ENCODE data around the gene DXO. TPM values are rescaled to one million over a fixed set of nuclear protein-coding genes. Genes with fewer than 3 reads are reported as not detected.
A peak's percentile ranks its signal among the peaks of the same experiment; 100 is the strongest.

Gene DXO
- total RNA-seq, 2 donors from 2014 or later: 16.9 to 26.0 TPM

DNA sequence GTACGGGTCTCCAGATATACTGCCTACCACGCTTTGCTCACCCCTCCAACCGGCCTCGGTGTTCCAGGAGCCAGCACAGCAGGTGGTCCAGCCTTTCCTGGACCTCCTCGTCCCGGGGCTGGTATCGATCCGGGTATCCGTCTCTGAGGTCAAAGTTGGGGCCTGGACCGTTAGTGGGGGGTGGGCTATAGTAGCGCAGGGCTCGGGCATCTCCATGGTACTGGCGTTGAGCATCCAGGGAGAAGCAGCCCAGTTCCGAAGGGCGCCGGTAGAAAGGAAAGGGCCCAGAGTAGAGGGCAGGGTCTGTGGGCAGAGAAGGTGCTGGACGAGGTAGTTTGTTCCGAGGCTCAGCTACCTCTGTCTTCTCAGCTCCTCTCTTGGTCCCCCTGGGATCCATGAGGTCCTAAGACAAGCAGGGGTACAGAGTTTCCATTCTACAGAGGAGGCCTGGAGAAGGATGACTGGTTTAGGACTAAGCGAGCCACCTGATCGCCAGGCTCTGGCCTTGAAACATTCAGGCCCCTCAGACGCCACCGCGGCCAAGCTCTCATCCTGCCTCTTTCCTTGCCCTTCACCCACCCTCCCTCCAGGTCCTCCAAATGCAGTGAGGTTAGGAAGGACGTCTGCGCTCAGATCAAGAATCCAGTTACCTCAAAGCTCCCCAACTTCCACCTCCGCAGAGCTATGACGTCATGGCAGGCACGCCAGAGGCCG is 502 bp downstream of the DXO start:
- Histone ChIP-seq H3K4me1 (peaks cover 30% of the 10 kb centered on the region), H3K27me3 (no peaks in the 10 kb centered on the region), H3K4me3 (peak overlapping the region; percentile 47 to 49), H3K36me3 (replicated peaks in 1 of 2; ENCODE audit: insufficient read depth in 1 of 2, low read depth in 2 of 2) (peaks cover 0 to 13% of the 10 kb centered on the region in 2 donors), H3K27ac (peak overlapping the region; percentile 85 to 96 (median 95)), H3K9me3 (no peaks in the 10 kb centered on the region)
- ATAC-seq (no peak), DNase-seq (peak in 2 of 4 donors; percentile 13 to 32)
- 7 to 20% methylated on average over 28 to 29 of the region's 29 CpGs for WGBS, 2 donors
- TF ChIP-seq CTCF (IDR thresholded peaks at IDR 0.05): peak in 1 of 7 experiments; percentile 10
- TF ChIP-seq POLR2A (IDR thresholded peaks at IDR 0.05): no peak
- intact Hi-C loops (cut with DNase I): no loop called here

- 29 to 46% methylated on average over 18 of the region's 18 CpGs for WGBS, 2 donors
- intact Hi-C loops (cut with DNase I): no loop called here
- peaks cover 0 to 15% of the 10 kb centered on the region in 2 donors for H3K36me3 ChIP-seq (replicated peaks in 1 of 2; ENCODE audit: insufficient read depth in 1 of 2, low read depth in 2 of 2)
- ATAC-seq (no peak), DNase-seq (peak; percentile 54 to 69 (median 60))
- H3K4me1 ChIP-seq: peaks cover 30% of the 10 kb centered on the region
- H3K27ac ChIP-seq: peak overlapping the region; percentile 85 to 96 (median 95)
- H3K9me3 ChIP-seq: no peaks in the 10 kb centered on the region
- no peaks in the 10 kb centered on the region for H3K27me3 ChIP-seq
- TF ChIP-seq POLR2A (IDR thresholded peaks at IDR 0.05) (peak in 2 of 3 donors; percentile 37), CTCF (IDR thresholded peaks at IDR 0.05) (no peak)
- peak overlapping the region in 1 of 2 donors; percentile 49 for H3K4me3 ChIP-seq
Observed at GRCh38 chr6:31970604-31971271, 1.2 kb downstream of the DXO start.

- peaks cover 30% of the 10 kb centered on the region for H3K4me1 ChIP-seq
- no peak overlapping the region for H3K4me3 ChIP-seq
- H3K36me3 ChIP-seq (replicated peaks in 1 of 2; ENCODE audit: insufficient read depth in 1 of 2, low read depth in 2 of 2): peaks cover 0 to 17% of the 10 kb centered on the region in 2 donors
- H3K27ac ChIP-seq: peak overlapping the region in 2 of 4 donors; percentile 95
- DNase-seq (no peak), ATAC-seq (no peak)
- WGBS, 2 donors: 67 to 74% methylated on average over 17 of the region's 17 CpGs
- intact Hi-C loops (cut with DNase I): no loop called here
- H3K27me3 ChIP-seq: no peaks in the 10 kb centered on the region
- TF ChIP-seq POLR2A (IDR thresholded peaks at IDR 0.05): no peak
- no peak for TF ChIP-seq CTCF (IDR thresholded peaks at IDR 0.05)
- H3K9me3 ChIP-seq: no peaks in the 10 kb centered on the region
Observed at GRCh38 chr6:31969712-31970603, 2.0 kb downstream of the DXO start.

DNA sequence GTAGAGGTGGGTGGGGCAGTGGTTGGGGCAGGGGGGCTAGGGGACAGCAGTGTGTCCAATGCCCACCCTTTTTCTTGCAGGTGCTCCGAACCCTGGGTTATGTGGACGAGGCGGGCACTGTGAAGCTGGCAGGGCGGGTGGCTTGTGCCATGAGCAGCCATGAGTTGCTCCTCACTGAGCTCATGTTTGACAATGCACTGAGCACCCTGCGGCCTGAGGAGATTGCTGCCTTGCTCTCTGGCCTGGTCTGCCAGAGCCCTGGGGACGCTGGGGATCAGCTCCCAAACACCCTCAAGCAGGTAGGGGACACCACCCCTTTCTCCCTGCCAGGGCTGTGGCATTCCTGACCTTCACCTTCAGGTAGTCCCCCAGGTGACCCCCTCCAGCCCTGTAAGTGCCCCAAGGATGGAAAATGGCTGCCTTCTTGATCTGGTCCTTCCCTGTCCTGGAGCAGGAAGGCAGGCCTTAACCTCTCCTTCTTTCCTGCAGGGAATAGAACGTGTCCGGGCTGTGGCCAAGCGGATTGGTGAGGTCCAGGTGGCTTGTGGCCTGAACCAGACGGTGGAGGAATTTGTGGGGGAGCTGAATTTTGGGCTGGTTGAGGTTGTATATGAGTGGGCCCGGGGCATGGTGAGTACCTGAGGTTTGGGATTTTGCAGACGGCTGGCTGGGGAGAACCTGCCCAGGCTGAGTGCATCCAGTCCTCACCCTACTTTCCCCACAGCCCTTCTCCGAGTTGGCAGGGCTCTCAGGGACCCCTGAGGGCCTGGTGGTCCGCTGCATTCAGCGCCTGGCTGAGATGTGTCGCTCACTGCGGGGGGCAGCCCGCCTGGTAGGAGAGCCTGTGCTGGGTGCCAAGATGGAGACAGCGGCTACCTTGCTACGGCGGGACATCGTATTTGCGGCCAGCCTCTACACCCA is 2.9 kb downstream of the DXO start:
- Histone ChIP-seq H3K4me1 (peaks cover 30% of the 10 kb centered on the region), H3K27ac (no peak overlapping the region), H3K36me3 (replicated peaks in 1 of 2; ENCODE audit: insufficient read depth in 1 of 2, low read depth in 2 of 2) (peaks cover 0 to 22% of the 10 kb centered on the region in 2 donors), H3K4me3 (no peak overlapping the region), H3K9me3 (no peaks in the 10 kb centered on the region), H3K27me3 (no peaks in the 10 kb centered on the region)
- TF ChIP-seq POLR2A (IDR thresholded peaks at IDR 0.05) (no peak), CTCF (IDR thresholded peaks at IDR 0.05) (no peak)
- ATAC-seq (no peak), DNase-seq (no peak)
- 88 to 91% methylated on average over 14 to 23 of the region's 23 CpGs for WGBS, 2 donors
- intact Hi-C loops (cut with DNase I): no loop called here

All from body of pancreas (tissue), 4 donors.